LNCaP clone FGC (cell line): ENCODE measurements around the gene MAML1.

Experiments
- DNase-seq: peaks from one replicate; pipeline ENCODE4 v3.0.0-alpha.2; 2011; ENCODE audit warnings: low read depth
- H3K4me3 ChIP-seq: 2 replicates; pipeline ENCODE4 v1.5.1; 2011; ENCODE audit warnings: mild to moderate bottlenecking, low read depth, low read length, control low read depth
- CTCF ChIP-seq: IDR thresholded peaks from 2 replicates; pipeline ENCODE4 v1.5.1; 2012; ENCODE audit warnings: mild to moderate bottlenecking; ENCODE audit not compliant: control insufficient read depth, insufficient read depth; ENCODE audit errors: extremely low read depth

MAML1 gene

GRCh38 chr5:179793468-179794139, 61.0 kb downstream of the MAML1 start, which contains the start of gene LTC4S:
TSS of gene LTC4S (plus strand) at chr5:179793986. CDS start at chr5:179794081, 95 bp downstream.
- DNase-seq = no peak
- no peak for TF ChIP-seq CTCF
- H3K4me3 ChIP-seq = peak within 1 kb of the TSS; percentile 69

GRCh38 chr5:179794171-179794570, 61.5 kb downstream of the MAML1 start:
- TF ChIP-seq CTCF = no peak

GRCh38 chr5:179794575-179794974, 62.0 kb downstream of the MAML1 start:
- no peak for DNase-seq
- H3K4me3 ChIP-seq = peak overlapping the region; percentile 69
- TF ChIP-seq CTCF = no peak

More at GRCh38 chr5:179794171-179794570, 61.5 kb downstream of the MAML1 start:
- H3K4me3 ChIP-seq = no peak overlapping the region
- no peak for DNase-seq

- no peak for DNase-seq
- peak overlapping the region; percentile 69 for H3K4me3 ChIP-seq
- TF ChIP-seq CTCF = no peak
Measured at GRCh38 chr5:179795049-179795862, 62.6 kb downstream of the MAML1 start.

- DNase-seq = no peak
- H3K4me3 ChIP-seq = peak overlapping the region; percentile 69
- peak; percentile 97 for TF ChIP-seq CTCF
Measured at GRCh38 chr5:179795863-179796833, 63.5 kb downstream of the MAML1 start.

GRCh38 chr5:179796877-179797608, 64.4 kb downstream of the MAML1 start:
- no peak for TF ChIP-seq CTCF
- peak overlapping the region; percentile 69 for H3K4me3 ChIP-seq
- no peak for DNase-seq
